Measurements from ENCODE around the gene PLEKHG2.

Gene PLEKHG2

GRCh38 chr19:39423258-39424086, 11.0 kb downstream of the PLEKHG2 start:
- DNase-seq: no peak

- DNase-seq: no peak
These were observed 12.5 kb downstream of the PLEKHG2 start for GRCh38 chr19:39424934-39425333.

GRCh38 chr19:39425744-39426143, 13.3 kb downstream of the PLEKHG2 start:
- DNase-seq: no peak

- DNase-seq: no peak
These were observed 13.7 kb downstream of the PLEKHG2 start for GRCh38 chr19:39426170-39426569.

DNA sequence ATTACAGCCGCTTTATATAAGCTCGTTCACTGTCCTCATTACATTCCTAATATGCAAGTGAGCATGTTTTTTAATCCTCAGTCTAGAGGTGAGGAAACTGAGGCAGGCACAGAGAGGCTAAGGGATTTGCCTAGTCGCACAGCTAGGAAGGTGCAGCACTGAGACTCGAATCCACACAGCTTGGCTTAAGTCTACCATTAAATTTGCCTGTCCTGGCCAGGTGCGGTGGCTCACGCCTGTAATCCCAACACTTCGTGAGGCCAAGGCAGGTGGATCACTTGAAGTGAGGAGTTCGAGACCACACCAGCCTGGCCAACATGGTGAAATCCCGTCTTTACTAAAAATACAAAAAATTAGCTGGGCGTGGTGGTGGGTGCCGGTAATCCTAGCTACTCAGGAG, 15.2 kb downstream of the PLEKHG2 start:
- DNase-seq: no peak

DNA sequence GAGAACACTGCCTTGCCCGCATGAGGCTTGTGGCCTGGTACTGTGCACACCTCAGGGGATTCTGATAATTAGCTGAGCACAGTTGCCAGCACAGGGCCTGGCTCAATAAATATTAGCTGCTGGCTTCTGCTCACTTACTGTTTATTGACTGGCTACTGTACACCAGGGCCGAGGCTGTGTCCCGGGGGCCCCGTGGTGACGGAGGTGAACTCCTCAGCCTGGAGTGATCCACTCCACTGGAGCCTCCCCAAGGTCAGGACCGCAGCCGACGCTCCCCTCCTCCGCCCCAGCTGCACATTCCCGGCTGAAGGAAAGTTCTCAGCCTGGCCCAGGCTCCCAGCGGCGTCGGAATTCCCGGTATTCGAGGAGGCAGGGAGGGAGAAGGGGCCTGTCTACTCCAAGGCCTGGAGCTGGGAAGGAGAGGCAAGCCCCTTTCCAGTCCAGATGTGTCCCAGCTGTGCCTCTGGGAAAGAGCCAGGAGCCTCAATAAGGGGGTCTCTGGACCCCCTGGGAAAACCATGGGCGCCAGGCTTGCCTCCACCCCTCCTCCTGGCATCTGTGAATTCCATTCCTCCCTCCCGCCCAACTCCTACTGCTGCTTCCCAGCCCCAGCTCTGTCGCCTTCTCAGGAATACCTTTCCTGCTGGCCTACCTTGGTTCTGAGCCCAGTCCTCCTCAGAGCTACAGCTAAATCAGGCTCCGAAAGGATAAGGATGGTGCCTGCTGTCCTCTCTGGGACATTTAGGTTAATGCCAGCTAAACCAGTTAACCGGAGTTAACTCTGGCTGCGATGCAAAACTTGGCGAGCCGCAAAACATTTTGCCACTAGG, 16.0 kb downstream of the PLEKHG2 start:
- no peak for DNase-seq

- DNase-seq: no peak
These were observed 18.5 kb downstream of the PLEKHG2 start for GRCh38 chr19:39430675-39431593.

- DNase-seq: no peak
These were observed 20.2 kb downstream of the PLEKHG2 start for GRCh38 chr19:39432677-39433025.

DNA sequence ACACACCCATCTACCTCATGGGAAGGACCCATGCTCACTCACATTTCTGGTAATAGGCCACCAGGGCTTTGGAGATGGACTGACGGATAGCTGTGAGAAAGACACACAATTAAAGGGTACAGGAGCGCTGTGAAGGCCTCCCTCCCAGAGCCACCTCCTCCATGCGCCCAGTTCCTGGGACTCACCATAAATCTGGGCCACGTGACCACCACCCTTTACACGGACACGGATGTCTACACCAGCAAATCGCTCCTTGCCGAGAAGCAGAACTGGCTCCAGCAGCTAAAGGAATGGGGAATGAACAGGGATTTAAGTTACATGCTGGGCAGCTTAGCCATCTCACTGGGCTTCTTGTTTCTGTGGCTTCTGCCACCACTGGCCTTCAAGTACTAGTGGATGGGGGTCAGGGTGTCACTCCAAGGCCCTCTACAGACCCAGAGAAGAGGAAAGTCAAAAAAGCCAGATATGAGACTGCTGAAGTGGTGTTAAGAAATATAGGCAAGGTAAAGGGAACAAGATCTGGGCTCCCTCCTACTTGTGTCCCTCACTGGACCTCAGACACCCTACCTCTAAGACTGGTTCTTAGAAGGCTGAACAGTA, 21.1 kb downstream of the PLEKHG2 start:
- DNase-seq: no peak

GRCh38 chr19:39434123-39435076, 21.9 kb downstream of the PLEKHG2 start:
- no peak for DNase-seq

- peak; percentile 99 for DNase-seq
These were observed 23.3 kb downstream of the PLEKHG2 start, which contains the start of gene RPS16 for GRCh38 chr19:39435499-39436349. Gene RPS16 (minus strand): TSS chr19:39435949. CDS start chr19:39435895, 54 bp downstream.

DNA sequence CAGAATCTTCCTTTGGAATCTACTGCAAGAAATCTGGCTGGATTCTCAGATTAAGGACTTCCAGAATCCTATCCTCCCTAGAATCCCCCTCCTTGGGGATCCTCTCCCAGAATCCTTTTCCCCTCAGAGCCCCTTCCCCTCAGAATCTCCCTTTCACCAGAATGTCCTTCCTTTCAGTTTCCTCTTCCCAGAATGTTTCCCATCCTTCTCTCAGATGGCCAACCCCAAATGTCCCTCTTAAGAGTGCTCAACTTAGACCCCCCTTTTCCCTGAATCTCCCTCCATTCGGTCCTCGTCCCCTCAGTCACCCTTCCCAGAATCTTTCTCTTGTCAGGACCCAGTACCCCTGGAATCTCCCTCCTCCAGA, 23.9 kb downstream of the PLEKHG2 start:
- no peak for DNase-seq

GRCh38 chr19:39438270-39438934, 25.9 kb downstream of the PLEKHG2 start:
- no peak for DNase-seq

- DNase-seq: no peak
These were observed 32.2 kb downstream of the PLEKHG2 start for GRCh38 chr19:39444598-39445195.

GRCh38 chr19:39445196-39446111, 33.0 kb downstream of the PLEKHG2 start, which contains the start of gene SUPT5H:
Gene SUPT5H (plus strand): TSS chr19:39445582. CDS start chr19:39445891, 309 bp downstream.
- peak; percentile 98 for DNase-seq

GRCh38 chr19:39446365-39447084, 34.1 kb downstream of the PLEKHG2 start:
- no peak for DNase-seq

DNA sequence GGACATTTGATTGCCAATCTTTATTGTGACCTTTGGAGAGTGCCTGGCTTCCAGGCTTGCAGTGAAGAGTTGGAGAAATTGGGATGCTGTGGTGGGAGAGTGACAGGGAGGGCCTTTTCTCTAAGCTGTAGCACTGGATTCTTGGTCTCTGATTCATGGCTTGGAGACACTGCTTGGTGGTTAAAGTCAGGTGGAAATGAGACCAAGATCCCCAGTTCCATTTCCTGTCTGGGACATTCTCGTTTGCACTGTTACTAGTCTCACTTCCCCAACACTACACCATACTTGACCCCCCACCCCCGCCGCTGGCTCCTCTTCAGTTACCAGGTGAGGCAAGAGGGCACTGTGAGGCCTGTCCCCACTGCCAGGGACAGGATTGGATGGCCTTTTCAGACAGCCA, 35.8 kb downstream of the PLEKHG2 start:
- DNase-seq: no peak

All from COR-L47 (cell line).